ENCODE measurements around the gene CMIP.

Gene CMIP

DNA sequence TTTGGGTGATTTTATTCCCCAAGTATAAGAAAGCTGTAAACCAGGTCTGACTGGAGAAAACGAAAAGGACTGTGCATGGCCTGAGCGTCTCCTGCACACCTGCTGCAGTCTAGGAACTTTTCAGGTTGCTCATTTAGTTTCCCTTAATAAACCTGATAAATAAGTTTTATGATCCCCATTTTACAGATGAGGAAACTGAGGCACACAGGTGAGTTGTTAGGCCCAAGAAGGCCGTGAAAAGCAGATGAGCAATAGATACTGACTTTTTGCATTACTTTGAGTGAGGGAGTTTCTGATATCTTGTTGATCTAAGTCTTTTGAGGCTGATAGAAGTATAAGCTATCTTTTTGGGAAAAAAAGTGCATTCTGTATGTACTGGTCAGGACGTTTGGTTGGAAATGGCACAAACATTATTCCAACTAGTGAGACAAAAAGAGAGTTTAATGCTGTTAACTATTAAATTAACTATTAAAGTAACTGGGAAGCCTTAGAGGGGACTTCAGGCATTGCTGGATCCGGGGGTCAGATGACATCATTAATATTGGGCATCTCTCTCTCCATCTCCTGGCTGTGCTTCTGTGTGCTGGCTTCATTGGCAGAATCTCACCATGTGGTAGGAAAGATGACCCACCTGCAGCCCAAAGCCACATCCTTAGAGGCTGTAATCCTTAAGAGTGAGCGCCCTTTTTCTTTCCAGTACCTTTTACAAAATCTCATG is 163.4 kb downstream of the CMIP start:
- DNase-seq (no peak), ATAC-seq (ENCODE audit: insufficient read depth, low read depth) (no peak)
- H3K4me1 ChIP-seq (ENCODE audit: insufficient read depth, low read length) = no peaks in the 10 kb centered on the region
- H3K27me3 ChIP-seq (ENCODE audit: insufficient read depth, low read length, poor library complexity) = no peaks in the 10 kb centered on the region
- peaks cover 57% of the 10 kb centered on the region for H3K36me3 ChIP-seq (ENCODE audit: insufficient read depth, low read length)
- no peak overlapping the region for H3K27ac ChIP-seq (ENCODE audit: low read length)
- peaks cover 53% of the 10 kb centered on the region for H4K20me1 ChIP-seq (ENCODE audit: insufficient read depth, low read length)
- TF ChIP-seq, protein P1, sequence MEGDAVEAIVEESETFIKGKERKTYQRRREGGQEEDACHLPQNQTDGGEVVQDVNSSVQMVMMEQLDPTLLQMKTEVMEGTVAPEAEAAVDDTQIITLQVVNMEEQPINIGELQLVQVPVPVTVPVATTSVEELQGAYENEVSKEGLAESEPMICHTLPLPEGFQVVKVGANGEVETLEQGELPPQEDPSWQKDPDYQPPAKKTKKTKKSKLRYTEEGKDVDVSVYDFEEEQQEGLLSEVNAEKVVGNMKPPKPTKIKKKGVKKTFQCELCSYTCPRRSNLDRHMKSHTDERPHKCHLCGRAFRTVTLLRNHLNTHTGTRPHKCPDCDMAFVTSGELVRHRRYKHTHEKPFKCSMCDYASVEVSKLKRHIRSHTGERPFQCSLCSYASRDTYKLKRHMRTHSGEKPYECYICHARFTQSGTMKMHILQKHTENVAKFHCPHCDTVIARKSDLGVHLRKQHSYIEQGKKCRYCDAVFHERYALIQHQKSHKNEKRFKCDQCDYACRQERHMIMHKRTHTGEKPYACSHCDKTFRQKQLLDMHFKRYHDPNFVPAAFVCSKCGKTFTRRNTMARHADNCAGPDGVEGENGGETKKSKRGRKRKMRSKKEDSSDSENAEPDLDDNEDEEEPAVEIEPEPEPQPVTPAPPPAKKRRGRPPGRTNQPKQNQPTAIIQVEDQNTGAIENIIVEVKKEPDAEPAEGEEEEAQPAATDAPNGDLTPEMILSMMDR (IDR thresholded peaks at IDR 0.05; ENCODE audit: borderline replicate concordance, extremely low read depth, low read length, poor library complexity, severe bottlenecking) = no peak
- no peak for TF ChIP-seq EZH2 (IDR thresholded peaks at IDR 0.05; ENCODE audit: borderline replicate concordance, low read depth, low read length, severe bottlenecking)
- no peak overlapping the region for H2AFZ ChIP-seq (ENCODE audit: low read depth, low read length)
- H3K79me2 ChIP-seq (ENCODE audit: insufficient read depth, low read length) = peaks cover 21% of the 10 kb centered on the region
- H3K4me2 ChIP-seq (ENCODE audit: insufficient read depth, low read length) = no peak overlapping the region
- H3K4me3 ChIP-seq (ENCODE audit: low read depth in 1 of 2, low read length in 2 of 2) = no peak overlapping the region
- no peaks in the 10 kb centered on the region for H3K9me3 ChIP-seq (ENCODE audit: insufficient read depth, low read length, severe bottlenecking)
- H3K9ac ChIP-seq (ENCODE audit: low read depth, low read length) = no peak overlapping the region

DNA sequence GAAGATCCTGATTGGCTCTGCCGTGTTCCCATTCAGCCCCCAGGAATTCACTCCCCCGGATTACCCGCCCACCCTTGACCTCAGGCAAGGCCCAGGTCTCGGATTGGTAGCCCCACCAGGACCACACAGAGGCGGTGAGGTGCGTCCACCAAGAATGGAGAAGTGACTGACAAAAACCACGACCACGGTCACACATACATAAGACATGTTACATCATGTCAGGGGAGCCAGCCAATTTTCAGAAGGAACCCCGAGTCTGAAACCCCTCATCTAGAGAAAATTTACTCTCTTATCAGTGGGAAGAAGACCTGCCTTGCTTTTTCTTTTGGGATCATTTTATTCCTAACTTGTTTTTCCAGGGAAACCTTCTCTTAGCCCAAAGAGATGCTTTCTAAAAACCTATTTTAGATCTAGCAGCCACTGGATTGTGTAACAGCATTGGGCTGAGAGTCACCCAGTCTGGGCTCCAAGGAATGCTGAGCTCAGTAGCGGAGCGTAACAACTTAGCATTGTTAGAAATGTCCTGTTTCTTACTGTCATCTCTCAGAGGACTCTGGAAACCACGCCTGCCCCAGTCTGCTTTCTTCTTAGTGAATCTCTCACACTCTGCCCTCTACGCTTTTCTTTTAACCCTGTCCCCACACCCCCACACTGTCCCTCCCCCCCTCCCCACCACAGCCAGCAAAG is 164.1 kb downstream of the CMIP start:
- peaks cover 14% of the 10 kb centered on the region for H3K79me2 ChIP-seq (ENCODE audit: insufficient read depth, low read length)
- no peak overlapping the region for H3K27ac ChIP-seq (ENCODE audit: low read length)
- DNase-seq = no peak
- no peak for ATAC-seq (ENCODE audit: insufficient read depth, low read depth)
- no peak overlapping the region for H3K4me3 ChIP-seq (ENCODE audit: low read depth in 1 of 2, low read length in 2 of 2)
- peaks cover 59% of the 10 kb centered on the region for H3K36me3 ChIP-seq (ENCODE audit: insufficient read depth, low read length)
- H3K9ac ChIP-seq (ENCODE audit: low read depth, low read length) = no peak overlapping the region
- no peaks in the 10 kb centered on the region for H3K27me3 ChIP-seq (ENCODE audit: insufficient read depth, low read length, poor library complexity)
- H3K4me1 ChIP-seq (ENCODE audit: insufficient read depth, low read length) = no peaks in the 10 kb centered on the region
- no peak overlapping the region for H2AFZ ChIP-seq (ENCODE audit: low read depth, low read length)
- H4K20me1 ChIP-seq (ENCODE audit: insufficient read depth, low read length) = peaks cover 51% of the 10 kb centered on the region
- no peak overlapping the region for H3K4me2 ChIP-seq (ENCODE audit: insufficient read depth, low read length)
- H3K9me3 ChIP-seq (ENCODE audit: insufficient read depth, low read length, severe bottlenecking) = no peaks in the 10 kb centered on the region
- TF ChIP-seq, protein P1 (IDR thresholded peaks at IDR 0.05; ENCODE audit: borderline replicate concordance, extremely low read depth, low read length, poor library complexity, severe bottlenecking) = no peak
- TF ChIP-seq EZH2 (IDR thresholded peaks at IDR 0.05; ENCODE audit: borderline replicate concordance, low read depth, low read length, severe bottlenecking) = no peak

DNA sequence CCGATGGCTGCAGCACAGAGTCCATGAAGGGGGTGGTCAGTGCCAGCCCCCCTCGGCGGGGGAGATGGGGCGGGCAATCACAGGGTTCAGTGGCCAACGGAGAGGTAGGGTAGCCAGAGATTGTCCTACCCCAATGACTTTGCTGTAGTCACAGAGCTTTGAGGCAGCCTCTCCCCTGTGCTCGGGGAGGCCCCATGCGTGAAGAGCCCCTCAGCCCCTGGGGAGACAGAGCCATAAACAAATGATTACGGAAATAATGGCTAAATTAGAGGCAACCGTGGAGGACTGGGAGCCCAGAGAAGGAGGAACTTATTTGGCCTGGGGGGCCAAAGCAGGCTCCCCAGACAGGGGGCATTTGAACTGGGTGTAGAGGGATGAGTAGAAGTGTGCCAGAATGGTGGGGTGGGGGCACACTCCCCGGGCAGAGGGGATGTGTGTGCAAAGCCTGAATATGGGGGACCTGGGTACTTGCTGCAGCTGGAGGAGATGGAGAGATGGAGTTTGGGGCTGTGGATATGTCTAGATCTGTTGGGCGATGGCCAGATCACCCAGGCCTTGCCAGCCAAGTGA is 164.8 kb downstream of the CMIP start:
- Histone ChIP-seq H3K79me2 (ENCODE audit: insufficient read depth, low read length) (peaks cover 13% of the 10 kb centered on the region), H3K4me2 (ENCODE audit: insufficient read depth, low read length) (no peak overlapping the region), H3K9me3 (ENCODE audit: insufficient read depth, low read length, severe bottlenecking) (no peaks in the 10 kb centered on the region), H3K27me3 (ENCODE audit: insufficient read depth, low read length, poor library complexity) (no peaks in the 10 kb centered on the region), H3K36me3 (ENCODE audit: insufficient read depth, low read length) (peaks cover 64% of the 10 kb centered on the region), H4K20me1 (ENCODE audit: insufficient read depth, low read length) (peaks cover 55% of the 10 kb centered on the region), H3K4me1 (ENCODE audit: insufficient read depth, low read length) (no peaks in the 10 kb centered on the region), H3K9ac (ENCODE audit: low read depth, low read length) (no peak overlapping the region), H3K4me3 (ENCODE audit: low read depth in 1 of 2, low read length in 2 of 2) (no peak overlapping the region), H3K27ac (ENCODE audit: low read length) (no peak overlapping the region), H2AFZ (ENCODE audit: low read depth, low read length) (no peak overlapping the region)
- ATAC-seq (ENCODE audit: insufficient read depth, low read depth) (no peak), DNase-seq (no peak)
- TF ChIP-seq EZH2 (IDR thresholded peaks at IDR 0.05; ENCODE audit: borderline replicate concordance, low read depth, low read length, severe bottlenecking) = no peak
- TF ChIP-seq, protein P1 (IDR thresholded peaks at IDR 0.05; ENCODE audit: borderline replicate concordance, extremely low read depth, low read length, poor library complexity, severe bottlenecking) = no peak
